SK-N-SH (cell line): ENCODE data around the gene AAMP.

Source experiments
- CTCF ChIP-seq: fragments of 200-600 bp; sonication (generic); IDR thresholded peaks from 2 replicates; pipeline ENCODE4 v1.6.1; 2017; ENCODE audit warnings: antibody characterized with exemption, mild to moderate bottlenecking, moderate library complexity
- ELF1 ChIP-seq: IDR thresholded peaks from 2 replicates; pipeline ENCODE4 v1.4.0; 2012
- EZH2phosphoT487 ChIP-seq: fragments of 200-600 bp; sonication (generic); IDR thresholded peaks from 2 replicates; pipeline ENCODE4 v1.6.1; 2017; ENCODE audit warnings: low read depth, mixed run types, mild to moderate bottlenecking, antibody characterized with exemption, moderate library complexity, borderline replicate concordance
- JUND ChIP-seq: IDR thresholded peaks from 2 replicates; pipeline ENCODE4 v1.4.0; 2012
- PBX3 ChIP-seq: IDR thresholded peaks from 2 replicates; pipeline ENCODE4; 2012
- POLR2AphosphoS5 ChIP-seq: IDR thresholded peaks from 2 replicates; pipeline ENCODE4 v1.6.1; 2012; ENCODE audit warnings: low read depth, low read length
- REST ChIP-seq: IDR thresholded peaks from 2 replicates; pipeline ENCODE4 v1.6.1; 2012; ENCODE audit warnings: mild to moderate bottlenecking, low read depth, low read length, moderate library complexity
- RFX5 ChIP-seq: IDR thresholded peaks from 2 replicates; pipeline ENCODE4 v1.6.1; 2012; ENCODE audit warnings: mild to moderate bottlenecking, improper control_type of control experiment, low read length
- SIN3A ChIP-seq: IDR thresholded peaks from 2 replicates; pipeline ENCODE4 v1.6.1; 2012; ENCODE audit warnings: low read depth, mild to moderate bottlenecking, low read length, moderate library complexity, borderline replicate concordance
- SMC3 ChIP-seq: IDR thresholded peaks from 2 replicates; pipeline ENCODE4 v1.6.1; 2012; ENCODE audit warnings: low read depth, low read length, improper control_type of control experiment

GRCh38 chr2:218292048-218293014, 22.4 kb upstream of the AAMP start, which contains the start of gene TMBIM1:
- no peak for TF ChIP-seq CTCF
- TF ChIP-seq PBX3 = no peak
- TF ChIP-seq RFX5 = no peak
- TF ChIP-seq JUND = no peak
- no peak for TF ChIP-seq REST
- TF ChIP-seq SMC3 = no peak
- no peak for TF ChIP-seq EZH2phosphoT487
- TF ChIP-seq POLR2AphosphoS5 = no peak
- TF ChIP-seq SIN3A = no peak
- no peak for TF ChIP-seq ELF1
